Suprapubic skin (tissue), 4 donors: ENCODE measurements around the gene ASPN.

ENCODE experiments used
- CTCF ChIP-seq, 2 donors: fragments of 200-600 bp in 1 of 2; fragments of 450-650 bp in 1 of 2; sonication (generic) in 1 of 2; IDR thresholded peaks; one replicate each; pipeline ENCODE4 v1.5.1; 2016 to 2019; ENCODE audit warnings: antibody characterized with exemption in 2 of 2, mild to moderate bottlenecking in 1 of 2, moderate library complexity in 1 of 2
- EP300 ChIP-seq: sonication (generic); formaldehyde crosslinking; IDR thresholded peaks from one replicate; pipeline ENCODE4 v1.6.1; 2017; ENCODE audit warnings: antibody characterized with exemption
- POLR2A ChIP-seq, 2 donors: fragments of 450-650 bp; IDR thresholded peaks; one replicate each; pipeline ENCODE4 v1.6.1; 2017; ENCODE audit warnings: antibody characterized with exemption in 2 of 2, mild to moderate bottlenecking in 2 of 2, moderate library complexity in 2 of 2
- POLR2AphosphoS5 ChIP-seq, 3 donors: sonication (generic); formaldehyde crosslinking; IDR thresholded peaks; one replicate each; pipeline ENCODE4 v1.6.1; 2017; ENCODE audit warnings: antibody characterized with exemption in 3 of 3

DNA sequence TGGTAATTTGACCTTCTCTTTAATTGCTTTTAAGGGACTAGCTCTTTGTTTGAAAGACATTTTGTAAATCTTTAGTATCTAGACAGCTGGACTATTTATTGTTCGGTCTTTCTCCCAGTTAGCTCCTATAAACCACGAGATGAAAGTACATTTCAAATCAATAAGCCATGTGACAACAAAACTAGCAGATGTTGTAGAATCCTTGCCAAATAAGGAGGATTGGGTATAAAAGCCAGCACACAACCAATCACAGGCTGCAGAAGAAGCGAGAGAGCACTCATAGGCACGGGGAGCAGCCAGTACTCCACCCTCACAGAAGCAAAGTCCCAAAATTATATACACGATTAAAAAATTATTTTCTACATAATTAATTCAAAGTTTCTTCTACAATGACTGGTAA, 50.0 kb downstream of the ASPN start:
- TF ChIP-seq CTCF (IDR thresholded peaks at IDR 0.05) (no peak), POLR2A (IDR thresholded peaks at IDR 0.05) (no peak), EP300 (no peak), POLR2AphosphoS5 (IDR thresholded peaks at IDR 0.05) (no peak)
